GM20431 (cell line): ENCODE results near the gene SDCBP2.

Experiments used
- in situ Hi-C: fragments of 300-500 bp; cut with MseI, MboI; formaldehyde crosslinking; loops from one replicate; pipeline ENCODE4 v1.15.0; 2020; ENCODE audit warnings: low sequenced_read_pairs; ENCODE audit not compliant: unreplicated experiment

The SDCBP2 gene

GRCh38 chr20:1282966-1283365 is 46.0 kb downstream of the SDCBP2 start:
- in situ Hi-C loops = no loop called here

DNA sequence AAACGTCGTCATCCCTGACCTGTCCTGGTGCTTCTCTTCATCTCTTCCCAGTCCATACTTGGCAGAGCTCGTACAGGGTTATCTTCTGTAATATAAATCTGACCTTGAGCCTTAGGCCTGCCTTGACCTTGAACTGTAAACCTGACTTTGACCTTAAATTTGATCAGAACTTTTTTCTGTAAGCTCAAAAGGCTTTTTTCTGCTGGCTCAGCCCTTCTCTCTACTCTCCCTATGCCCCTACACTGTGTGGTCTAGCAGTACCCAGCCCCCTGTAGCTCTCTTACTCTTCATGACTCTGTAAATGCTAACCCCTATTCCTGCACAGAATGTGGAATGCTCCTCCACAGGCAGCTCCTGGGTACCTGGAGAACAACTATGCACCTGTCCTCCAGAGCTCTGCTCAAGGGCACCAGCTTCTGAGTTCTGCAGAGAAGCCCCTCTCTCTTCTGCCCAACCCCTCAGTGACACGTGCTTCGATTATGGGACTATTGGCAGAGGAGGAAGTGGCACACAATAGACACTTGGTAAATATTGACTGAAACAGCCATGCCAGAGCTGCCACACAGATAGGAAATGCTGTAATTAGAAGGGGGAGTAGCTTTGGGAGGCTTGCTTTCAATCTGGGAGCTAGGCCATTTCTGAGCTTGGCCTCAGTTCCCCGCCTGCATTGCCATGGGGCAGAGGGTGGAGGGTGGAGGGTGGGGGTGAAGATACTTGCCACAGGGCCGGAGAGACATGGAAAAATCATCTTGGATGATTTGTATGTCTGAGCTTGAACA is 47.5 kb downstream of the SDCBP2 start:
- in situ Hi-C loops = no loop called here

DNA sequence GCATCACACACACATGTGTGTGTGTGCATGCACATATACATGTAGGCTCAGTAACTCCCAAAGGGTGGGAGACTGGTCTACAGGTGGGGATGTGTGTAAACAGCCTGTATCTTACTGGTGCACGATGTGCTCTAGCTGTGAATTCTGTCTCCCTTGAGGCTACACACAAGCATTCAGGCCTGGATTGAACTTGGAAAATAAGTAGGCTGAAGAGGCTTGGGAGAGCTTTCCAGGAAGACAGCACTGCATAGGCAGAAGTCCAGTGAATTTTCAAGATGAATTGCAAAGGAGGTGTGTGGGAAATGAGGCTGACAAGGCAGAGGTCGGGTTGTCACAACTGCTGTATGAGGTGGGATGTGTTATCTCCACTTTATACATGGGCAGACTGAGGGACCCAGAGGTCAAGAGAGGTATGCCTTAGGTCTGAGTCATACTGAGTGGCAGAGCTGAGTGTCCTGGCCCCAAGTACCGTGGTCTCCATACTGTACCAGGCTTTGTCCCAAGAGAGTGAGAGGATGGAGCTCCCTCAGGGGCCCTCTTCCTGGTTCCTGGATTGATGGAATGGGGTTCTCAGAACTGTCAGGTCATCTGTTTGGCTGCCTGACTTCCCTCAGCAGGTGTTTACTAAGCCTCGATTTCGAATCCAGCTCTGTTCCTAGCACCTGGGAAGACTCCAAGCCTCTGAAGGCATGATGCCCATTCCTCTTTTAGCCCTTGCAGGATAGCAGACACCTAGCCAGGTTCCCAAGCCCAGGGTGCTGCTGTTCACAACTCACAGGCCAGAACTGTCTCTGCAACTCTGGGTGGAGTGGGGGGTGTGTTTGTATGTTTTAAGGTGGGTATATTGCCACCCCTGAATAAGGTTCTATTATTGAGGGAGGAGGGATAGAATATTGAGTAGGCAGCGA is 48.5 kb downstream of the SDCBP2 start:
- in situ Hi-C loops = no loop called here

DNA sequence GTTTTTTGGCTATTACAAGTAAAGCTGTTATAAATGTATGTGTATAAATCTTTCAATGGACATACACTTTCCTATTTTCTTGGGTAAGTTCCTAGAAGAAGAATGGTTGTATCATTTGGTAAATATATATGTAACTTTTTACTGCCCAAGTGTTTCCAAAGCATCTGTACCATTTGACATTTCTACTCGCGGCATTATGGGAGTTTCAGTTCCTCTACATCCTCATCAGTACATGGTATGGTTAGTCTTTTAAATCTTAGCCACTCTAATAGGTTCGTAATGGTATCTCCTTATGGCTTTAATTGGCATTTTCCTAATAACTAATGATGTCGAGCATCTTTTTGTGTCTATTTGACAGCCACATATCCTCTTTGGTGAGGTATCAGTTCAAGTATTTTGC is 49.9 kb downstream of the SDCBP2 start:
- in situ Hi-C loops = no loop called here

GRCh38 chr20:1277529-1278322 is 51.2 kb downstream of the SDCBP2 start:
- in situ Hi-C loops = no loop called here

- in situ Hi-C loops = no loop called here
Observed at GRCh38 chr20:1275919-1276318, 53.0 kb downstream of the SDCBP2 start.

DNA sequence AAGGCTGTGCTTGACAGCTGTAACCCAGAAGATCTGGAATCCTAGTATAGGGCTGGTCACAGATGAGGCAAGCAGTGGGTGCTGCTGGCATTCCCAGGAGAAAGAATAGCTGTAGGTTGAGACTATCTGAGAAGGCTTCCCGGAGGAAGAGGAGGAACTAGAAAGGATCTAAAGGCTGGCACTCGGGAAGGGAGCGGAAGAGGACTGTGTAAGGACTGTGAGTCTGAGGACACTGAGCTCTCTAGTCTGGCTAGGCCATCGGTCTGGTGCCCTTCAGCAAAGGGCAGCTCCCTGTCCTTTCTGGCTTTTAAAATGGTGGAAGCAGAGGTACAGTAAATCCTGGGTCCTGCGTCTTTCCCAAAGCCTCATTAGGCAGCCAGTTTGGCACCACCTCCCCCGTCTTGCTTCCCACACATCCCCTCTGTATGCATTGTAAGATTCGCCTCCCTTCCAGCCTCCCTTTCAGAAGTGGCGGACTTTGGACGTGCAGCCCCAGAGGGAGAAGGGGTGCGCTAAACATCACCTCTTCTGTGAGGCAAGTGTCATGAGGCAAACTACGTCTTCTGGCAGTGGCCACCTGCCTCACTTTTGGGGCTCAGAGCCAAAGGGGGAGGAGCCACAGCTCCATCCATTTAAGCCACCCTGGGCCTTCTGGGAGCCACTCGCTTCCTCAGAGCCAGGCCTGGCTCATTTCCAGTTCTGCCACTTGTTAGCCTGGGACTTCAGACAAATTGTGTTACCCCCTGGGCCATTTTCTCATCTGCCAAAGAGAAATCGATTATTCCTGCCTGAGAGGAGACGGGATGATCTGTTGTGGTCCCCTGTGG is 54.2 kb downstream of the SDCBP2 start:
- in situ Hi-C loops = no loop called here

GRCh38 chr20:1273366-1273765 is 55.6 kb downstream of the SDCBP2 start:
- in situ Hi-C loops = no loop called here

- in situ Hi-C loops = no loop called here
Observed at GRCh38 chr20:1272368-1273100, 56.4 kb downstream of the SDCBP2 start.

DNA sequence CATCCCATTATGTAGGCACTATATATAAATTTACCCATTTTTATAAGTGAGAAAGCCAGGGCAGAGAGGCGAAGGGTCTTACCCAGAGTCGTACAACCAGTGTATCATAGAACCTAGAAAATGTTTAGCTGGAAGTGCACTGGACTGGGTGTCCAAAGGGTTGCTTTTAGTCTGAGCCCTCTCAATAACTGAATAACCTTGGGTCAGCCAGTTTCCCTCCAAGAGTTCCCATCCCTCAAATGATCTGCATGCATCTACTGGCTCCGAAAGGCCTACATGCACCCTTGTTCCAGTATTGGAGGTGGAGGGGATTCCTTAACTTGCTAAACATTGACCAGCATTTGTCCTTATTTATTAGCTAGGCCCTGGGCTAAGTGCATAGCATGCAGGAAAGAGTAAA is 59.1 kb downstream of the SDCBP2 start:
- in situ Hi-C loops = no loop called here

- in situ Hi-C loops = no loop called here
Observed at GRCh38 chr20:1269235-1269634, 59.7 kb downstream of the SDCBP2 start.

- in situ Hi-C loops = no loop called here
Observed at GRCh38 chr20:1267809-1268374, 61.0 kb downstream of the SDCBP2 start.

DNA sequence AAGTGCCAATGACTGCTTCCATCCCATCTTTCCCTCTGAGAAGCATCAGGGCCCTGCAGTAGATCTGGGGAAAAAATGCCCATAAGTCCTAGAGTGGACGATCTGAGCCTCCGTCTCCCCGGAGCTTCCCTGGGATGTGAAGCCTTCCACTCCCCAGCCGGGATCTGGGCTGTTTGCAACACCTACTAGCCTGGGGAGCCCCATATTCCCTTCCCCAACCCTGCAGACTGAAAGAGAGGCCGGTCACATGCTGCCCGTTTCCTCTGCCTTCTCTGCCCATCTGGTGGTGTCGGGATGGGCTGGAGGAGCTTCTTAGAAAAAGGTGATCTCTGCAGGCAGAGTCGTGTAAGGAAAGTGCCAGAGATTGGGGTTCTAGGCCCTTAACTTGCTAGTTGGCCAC is 61.8 kb downstream of the SDCBP2 start:
- in situ Hi-C loops = no loop called here

GRCh38 chr20:1266167-1266973 is 62.6 kb downstream of the SDCBP2 start, which contains the start of gene SNPH:
Gene SNPH (plus strand): TSS chr20:1266294. CDS start chr20:1296240, 29,946 bp downstream.
- in situ Hi-C loops = no loop called here

DNA sequence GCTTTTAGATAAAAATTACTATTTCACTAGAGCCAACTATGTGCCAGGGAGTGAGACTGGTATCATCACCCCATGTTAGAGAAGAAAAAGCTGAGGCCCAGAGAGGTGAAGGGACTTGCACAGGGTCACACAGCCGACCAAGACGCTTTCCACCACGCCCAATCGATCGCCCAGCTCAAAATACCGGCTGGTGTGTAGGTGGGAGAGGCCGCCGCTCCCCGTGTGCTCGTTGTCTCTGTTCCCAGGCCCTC is 63.1 kb downstream of the SDCBP2 start:
- in situ Hi-C loops = no loop called here

DNA sequence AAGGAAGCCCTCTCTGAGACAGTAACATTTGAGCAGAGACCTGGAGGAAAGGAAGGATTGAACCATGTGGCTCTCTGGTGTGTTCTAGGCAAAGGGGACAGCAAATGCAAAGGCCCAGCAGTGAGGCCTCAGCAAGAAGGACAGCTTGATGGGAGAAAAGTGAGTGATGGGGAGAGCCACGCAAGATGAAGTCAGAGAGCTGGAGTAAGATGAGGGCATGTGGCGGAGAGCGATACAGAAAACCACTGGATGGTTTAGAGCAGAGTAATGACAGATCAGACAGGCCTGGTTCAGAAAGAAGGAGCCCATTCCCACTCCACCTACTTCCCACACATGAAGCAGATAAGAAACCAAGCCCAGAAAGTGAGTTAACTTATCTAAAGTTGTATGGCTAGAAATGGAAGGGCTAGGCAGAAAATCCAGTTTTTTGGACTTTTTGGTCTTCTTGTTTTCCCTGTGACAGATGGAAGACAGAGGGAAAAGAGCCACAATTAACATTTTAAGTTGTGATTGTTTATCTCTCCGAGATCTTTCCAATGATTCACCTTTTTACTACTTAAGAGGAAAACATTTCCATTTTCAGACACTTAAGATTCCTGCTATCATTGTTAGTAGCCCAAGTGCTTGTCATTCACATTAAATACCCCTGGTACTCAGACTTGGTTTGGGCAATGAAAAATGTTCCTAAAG is 63.6 kb downstream of the SDCBP2 start:
- in situ Hi-C loops = no loop called here

GRCh38 chr20:1264727-1265126 is 64.2 kb downstream of the SDCBP2 start:
- in situ Hi-C loops = no loop called here

- in situ Hi-C loops = no loop called here
Observed at GRCh38 chr20:1263853-1264252, 65.1 kb downstream of the SDCBP2 start.
